ENCODE measurements around the gene C6orf89.

DNA sequence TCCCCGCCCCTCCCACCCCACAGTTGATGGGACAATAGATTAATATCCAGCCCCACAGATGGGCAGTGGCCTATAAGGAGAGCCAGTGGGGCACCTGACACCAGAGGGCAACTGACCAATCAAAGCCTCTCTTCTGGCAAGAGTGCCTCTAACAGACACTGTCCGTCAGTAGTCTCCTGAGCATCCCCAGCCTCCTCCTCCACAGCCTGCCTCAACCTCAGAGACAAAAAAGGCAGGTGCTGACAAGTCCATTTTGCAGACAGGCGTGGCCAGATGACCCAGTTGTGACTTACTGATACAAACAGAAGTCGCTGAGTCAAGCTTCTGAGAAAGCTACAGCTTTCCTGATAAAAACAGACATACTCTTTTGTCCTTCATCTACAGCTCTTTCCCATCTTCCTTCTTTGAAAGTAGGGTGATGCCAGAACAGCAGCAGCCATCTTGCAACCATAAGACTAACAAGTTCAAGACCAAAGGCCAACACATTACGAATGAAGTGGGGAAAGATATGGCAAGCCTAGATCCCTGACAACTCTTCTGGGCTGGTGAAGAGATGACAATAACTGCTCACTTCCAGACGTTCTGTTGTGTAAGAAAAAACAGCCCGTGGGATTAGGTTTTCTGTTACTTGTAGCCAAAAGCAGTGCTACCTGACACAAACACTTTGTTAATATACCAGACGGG, 23.4 kb upstream of the C6orf89 start:
- TF ChIP-seq SUZ12 (IDR thresholded peaks at IDR 0.05; ENCODE audit: extremely low read depth, insufficient read depth, insufficient read length), result no peak
- no peak for TF ChIP-seq ZNF274 (IDR thresholded peaks at IDR 0.05; ENCODE audit: low read depth, low read length)
